Heart right ventricle (tissue), 16 donors: Measurements from ENCODE around the gene NOCT. TPM values are rescaled to one million over a fixed set of nuclear protein-coding genes. Genes with fewer than 3 reads are reported as not detected.

Experiments
- ATAC-seq, 8 donors: fragments of 200-7000 bp; cut with Tn5 transposase; one replicate each; pipeline ENCODE4 v1.9.1; 2020; ENCODE audit warnings: mild to moderate bottlenecking in 8 of 8, moderate library complexity in 8 of 8, moderate number of reproducible peaks in 1 of 8
- DNase-seq, 2 donors: peaks; one replicate each; pipeline ENCODE4 v3.0.0-alpha.2; 2020
- H3K27ac ChIP-seq, 10 donors: fragments of 200-600 bp; sonication (generic) in 2 of 10; one replicate each; pipeline versions ENCODE4 v1.5.0 to v1.8.0; 2020 to 2022; ENCODE audit warnings: mild to moderate bottlenecking in 3 of 10
- H3K27me3 ChIP-seq, 7 donors: fragments of 200-600 bp; one replicate each; pipeline ENCODE4 v1.8.0; 2021 to 2022; ENCODE audit warnings: mild to moderate bottlenecking in 2 of 7
- H3K36me3 ChIP-seq, 9 donors: fragments of 200-600 bp; sonication (generic) in 1 of 9; one replicate each; pipeline versions ENCODE4 v1.5.0 to v1.8.0; 2020 to 2022; ENCODE audit warnings: mild to moderate bottlenecking in 2 of 9
- H3K4me1 ChIP-seq, 9 donors: fragments of 200-600 bp; sonication (generic) in 1 of 9; one replicate each; pipeline versions ENCODE4 v1.5.0 to v1.8.0; 2020 to 2022; ENCODE audit warnings: mild to moderate bottlenecking in 4 of 9
- H3K4me3 ChIP-seq, 10 donors: fragments of 200-600 bp; sonication (generic) in 2 of 10; one replicate each; pipeline versions ENCODE4 v1.5.0 to v1.8.0; 2020 to 2022; ENCODE audit warnings: mild to moderate bottlenecking in 7 of 10, moderate library complexity in 2 of 10
- H3K9me3 ChIP-seq, 11 donors: fragments of 200-600 bp in 10 of 11; sonication (generic) in 2 of 11; one replicate each; pipeline versions ENCODE4 v1.5.0 to v1.8.0; 2013 to 2022; ENCODE audit warnings: mild to moderate bottlenecking in 2 of 11, control low read depth in 1 of 11, moderate library complexity in 1 of 11
- CTCF ChIP-seq, 9 donors: fragments of 200-600 bp; sonication (generic) in 2 of 9; IDR thresholded peaks; one replicate each; pipeline versions ENCODE4 v1.5.0 to v1.8.0; 2021 to 2022; ENCODE audit warnings: antibody characterized with exemption in 9 of 9, mild to moderate bottlenecking in 5 of 9, moderate library complexity in 1 of 9
- WGBS, 2 donors: extraction: QIAGEN DNeasy Blood & Tissue Kit; methylation state at CpG; one replicate each; pipeline ENCODE4 v1.1.7; 2013; ENCODE audit warnings: inconsistent platforms in 1 of 2; 5-methylcytosine and 5-hydroxymethylcytosine counted together
- intact Hi-C, 10 donors: fragments of 100-400 bp; cut with DNase I; formaldehyde crosslinking; loops; one replicate each; pipeline versions ENCODE4 v1.11.1 to v1.14.2; 2022
- polyA plus RNA-seq, 2 donors: library from polyadenylated mRNA; stranded (reverse); fragments of 200-250 nt; gene quantifications; one replicate each; pipeline ENCODE4 v1.2.3, GENCODE V29; 2013
- total RNA-seq, 10 donors: library from RNA; stranded (reverse); fragmentation: NEBNext Ultra II Directional in 3 of 10; extraction: Animal tissue kit (Norgen Biotek cat#: 25700) in 3 of 10; gene quantifications; one replicate each; pipeline versions ENCODE4 v1.2.1 to v1.2.4, GENCODE V29; 2021 to 2023
- donor health status: Arrhythmogenic right ventricular cardiomyopathy.
- donor health status: ischemic (EF 13 %, LVEDD 7.1; RV severe dilation, severe dysfunction).
- donor health status: healthy with polysubstance abuse.
- donor health status: DM: no; HTN: yes; CAD: no.
- donor health status: DM: no; HTN: no; CAD: no.
- donor health status: ischemic (EF 25% LVEDD 6.9; RV normal size, moderate dysfunction).
- donor health status: ischemic (EF 25% LVEDD 5.7; RV mildly dilated, moderate dysfunction).
- donor health status: healthy.
- donor health status: DM: yes; HTN: yes; CAD: no.
- donor health status: Ischemic cardiomyopathy.
- donor health status: ischemic (EF 35%, LVEDD 5.7; RV mildly dilated, moderate dysfunction).
- donor health status: nonischemic (EF 11% LVEDD 7.7; RV severe dilation, severe dysfunction).
- donor health status: DM: yes; HTN: yes; CAD: no.
- donor health status: PGD.
- donor health status: ischemic (EF 29% LVEDD 5.4; RV normal size, mild dysfunction).
- donor health status: nonischemic (EF 23%, LVEDD 6.1; RV moderate dilation, normal function).

NOCT gene
- total and polyA plus RNA-seq, 12 donors: 2.4 to 16.5 (median 7.8) TPM

GRCh38 chr4:139036885-139037284, 21.3 kb downstream of the NOCT start:
- 64 to 77% methylated on average over 2 of the region's 2 CpGs for WGBS, 2 donors
- no peak for DNase-seq
- no peak for ATAC-seq
- no peak overlapping the region for H3K4me3 ChIP-seq
- intact Hi-C loops: loop anchor here in 6 of 10 donors (5.0 to 10.0 kb wide), 5 partner anchors 138 to 618 kb away; partner anchors contain the start of gene ELF2 (in 2 of the 6)
- H3K4me1 ChIP-seq: peaks cover 0 to 26% (median 8%) of the 10 kb centered on the region in 9 donors
- H3K36me3 ChIP-seq: peaks cover 0 to 31% (median 0%) of the 10 kb centered on the region in 9 donors
- no peak overlapping the region for H3K27ac ChIP-seq
- peaks cover 0 to 6% (median 0%) of the 10 kb centered on the region in 11 donors for H3K9me3 ChIP-seq
- no peak for TF ChIP-seq CTCF (IDR thresholded peaks at IDR 0.05)
- no peaks in the 10 kb centered on the region for H3K27me3 ChIP-seq

- intact Hi-C loops: loop anchor here in 6 of 10 donors (5.0 to 10.0 kb wide), 5 partner anchors 136 to 616 kb away; partner anchors contain the start of gene ELF2 (in 2 of the 6)
- no peak for TF ChIP-seq CTCF (IDR thresholded peaks at IDR 0.05)
- 92 to 95% methylated on average over 1 of the region's 1 CpG for WGBS, 2 donors
- H3K4me1 ChIP-seq: peaks cover 0 to 36% (median 22%) of the 10 kb centered on the region in 9 donors
- DNase-seq: no peak
- peaks cover 0 to 51% (median 3%) of the 10 kb centered on the region in 9 donors for H3K36me3 ChIP-seq
- no peaks in the 10 kb centered on the region for H3K27me3 ChIP-seq
- no peak overlapping the region for H3K4me3 ChIP-seq
- peaks cover 0 to 6% (median 0%) of the 10 kb centered on the region in 11 donors for H3K9me3 ChIP-seq
- no peak overlapping the region for H3K27ac ChIP-seq
- ATAC-seq: no peak
Measured at GRCh38 chr4:139038874-139039443, 23.4 kb downstream of the NOCT start.

GRCh38 chr4:139042981-139043460, 27.4 kb downstream of the NOCT start:
- Histone ChIP-seq H3K4me1 (peaks cover 0 to 25% (median 13%) of the 10 kb centered on the region in 9 donors), H3K36me3 (peaks cover 0 to 71% (median 11%) of the 10 kb centered on the region in 9 donors), H3K4me3 (no peak overlapping the region), H3K27me3 (no peaks in the 10 kb centered on the region), H3K27ac (peak overlapping the region in 1 of 10 donors; percentile 29), H3K9me3 (peaks cover 0 to 6% (median 0%) of the 10 kb centered on the region in 11 donors)
- WGBS, 2 donors: 47 to 68% methylated on average over 10 of the region's 10 CpGs
- ATAC-seq (peak; percentile 51 to 88 (median 74)), DNase-seq (no peak)
- intact Hi-C loops: loop anchor here in 1 of 10 donors (10.0 kb wide), 1 partner anchor 612 kb away; no protein-coding TSS in a partner anchor
- no peak for TF ChIP-seq CTCF (IDR thresholded peaks at IDR 0.05)

GRCh38 chr4:139044291-139044690, 28.7 kb downstream of the NOCT start:
- TF ChIP-seq CTCF (IDR thresholded peaks at IDR 0.05): no peak
- Histone ChIP-seq H3K27ac (peak overlapping the region in 1 of 10 donors; percentile 31), H3K4me3 (no peak overlapping the region), H3K9me3 (peaks cover 0 to 4% (median 0%) of the 10 kb centered on the region in 11 donors), H3K4me1 (peaks cover 0 to 25% (median 13%) of the 10 kb centered on the region in 9 donors), H3K27me3 (no peaks in the 10 kb centered on the region), H3K36me3 (peaks cover 0 to 83% (median 19%) of the 10 kb centered on the region in 9 donors)
- intact Hi-C loops: loop anchor here in 1 of 10 donors (10.0 kb wide), 1 partner anchor 611 kb away; no protein-coding TSS in a partner anchor
- DNase-seq (no peak), ATAC-seq (no peak)
- WGBS, 2 donors: 87 to 89% methylated on average over 2 of the region's 2 CpGs
